WTC11 (cell line): ENCODE results near the gene LPIN3.

Experiments
- ATF3 ChIP-seq: sonication (generic); formaldehyde crosslinking; conservative IDR thresholded peaks from 2 replicates; pipeline ENCODE4 v1.8.1; 2022; ENCODE audit warnings: mild to moderate bottlenecking, missing genetic modification reagents
- FOXJ3 ChIP-seq: sonication (generic); formaldehyde crosslinking; IDR thresholded peaks from 2 replicates; pipeline ENCODE4 v1.9.0; 2021; ENCODE audit warnings: missing genetic modification reagents, mild to moderate bottlenecking, borderline replicate concordance
- RORB ChIP-seq: fragments of 250-450 bp; sonication (Bioruptor Pico); IDR thresholded peaks from 2 replicates; pipeline ENCODE4 v1.9.0; 2021; ENCODE audit warnings: mild to moderate bottlenecking
- USF2 ChIP-seq: sonication (generic); formaldehyde crosslinking; IDR thresholded peaks from 2 replicates; pipeline ENCODE4 v1.8.1; 2023; ENCODE audit warnings: mild to moderate bottlenecking, missing genetic modification reagents, moderate library complexity

- no peak for TF ChIP-seq USF2 (CRISPR knock-in tag)
- TF ChIP-seq RORB (CRISPR knock-in tag), result no peak
- no peak for TF ChIP-seq ATF3
- no peak for TF ChIP-seq FOXJ3
Measured at GRCh38 chr20:41376349-41376748, 35.7 kb downstream of the LPIN3 start.
